ENCODE data around the gene ABHD5.

ABHD5 gene

GRCh38 chr3:43776101-43776500, 85.4 kb downstream of the ABHD5 start:
- DNase-seq = no peak

GRCh38 chr3:43779850-43780249, 89.1 kb downstream of the ABHD5 start:
- no peak for DNase-seq

GRCh38 chr3:43782541-43782940, 91.8 kb downstream of the ABHD5 start:
- no peak for DNase-seq

All from anterior cingulate cortex (tissue), 58 donors.